T-cell (primary cell): ENCODE data around the gene HDGF. TPM values are rescaled to one million over a fixed set of nuclear protein-coding genes. Genes with fewer than 3 reads are reported as not detected.

Experiments
- ATAC-seq, 4 experiments: fragments of 200-7000 bp in 3 of 4; fragments of 150-1000 bp in 1 of 4; cut with Tn5 transposase; replicated peaks in 1 of 4; 1 replicate in 3 of 4; 2 replicates in 1 of 4; pipeline ENCODE4 v1.10.0; 2021; ENCODE audit warnings: moderate library complexity in 3 of 4, mild to moderate bottlenecking in 2 of 4, moderate number of reproducible peaks in 1 of 4
- CTCF ChIA-PET, 2 donors: fragments of 300-600 bp; sonication (Branson Sonifier 250); formaldehyde crosslinking; loops; one replicate each; lab custom pipeline; 2022; ENCODE audit warnings: antibody characterized with exemption in 2 of 2; lab: Charles Lee
- POLR2A ChIA-PET, 2 donors: fragments of 300-600 bp; sonication (Branson Sonifier 250); formaldehyde crosslinking; loops; one replicate each; lab custom pipeline; 2022; ENCODE audit warnings: antibody characterized with exemption in 2 of 2; lab: Charles Lee
- DNase-seq, 35 experiments: peaks; one replicate each; pipeline versions ENCODE4 v3.0.0 to v3.0.0-alpha.2; 2013 to 2023
- H3K27ac ChIP-seq: one replicate; pipeline ENCODE4 v1.5.1; 2013; ENCODE audit warnings: low read length
- H3K27me3 ChIP-seq, 2 experiments: replicated peaks in 1 of 2; 1 replicate in 1 of 2; 2 replicates in 1 of 2; pipeline versions ENCODE4 v1.6.1 to v1.7.0; 2013; ENCODE audit warnings: low read length in 1 of 2, mixed read lengths in 1 of 2; ENCODE audit not compliant: control insufficient read depth in 2 of 2, insufficient read depth in 2 of 2; ENCODE audit errors: extremely low read depth in 1 of 2
- H3K36me3 ChIP-seq, 2 donors: 1 replicate in 1 of 2; 2 replicates in 1 of 2; pipeline versions ENCODE4 v1.6.1 to v1.7.0; 2013; ENCODE audit warnings: low read length in 1 of 2; ENCODE audit not compliant: control insufficient read depth in 2 of 2, insufficient read depth in 1 of 2; ENCODE audit errors: extremely low read depth in 1 of 2
- H3K4me1 ChIP-seq, 2 experiments: 1 replicate in 1 of 2; 2 replicates in 1 of 2; pipeline versions ENCODE4 v1.6.1 to v1.7.0; 2013; ENCODE audit warnings: low read length in 2 of 2, mixed read lengths in 1 of 2; ENCODE audit not compliant: insufficient read depth in 2 of 2, control insufficient read depth in 1 of 2; ENCODE audit errors: extremely low read depth in 1 of 2
- H3K4me3 ChIP-seq, 2 donors: 1 replicate in 1 of 2; 2 replicates in 1 of 2; pipeline versions ENCODE4 v1.5.1 to v1.7.0; 2013; ENCODE audit warnings: mild to moderate bottlenecking in 2 of 2, low read length in 1 of 2, moderate library complexity in 1 of 2; ENCODE audit not compliant: control insufficient read depth in 1 of 2; ENCODE audit errors: extremely low read depth in 1 of 2
- H3K9me3 ChIP-seq: 2 replicates; pipeline ENCODE4 v1.7.0; 2013
- H3K27ac Mint-ChIP-seq, 2 donors: one replicate each; pipeline ENCODE4 v1.8.0; 2020 to 2021; ENCODE audit warnings: mild to moderate bottlenecking in 2 of 2, mixed read lengths in 2 of 2
- H3K27me3 Mint-ChIP-seq, 2 donors: one replicate each; pipeline ENCODE4 v1.8.0; 2021 to 2022; ENCODE audit warnings: mixed read lengths in 2 of 2
- H3K36me3 Mint-ChIP-seq: one replicate; pipeline ENCODE4 v1.8.0; 2021; ENCODE audit warnings: mixed read lengths
- H3K4me1 Mint-ChIP-seq, 3 donors: one replicate each; pipeline ENCODE4 v1.8.0; 2020 to 2022; ENCODE audit warnings: mixed read lengths in 3 of 3, mild to moderate bottlenecking in 1 of 3
- H3K4me3 Mint-ChIP-seq, 3 donors: one replicate each; pipeline ENCODE4 v1.8.0; 2020 to 2022; ENCODE audit warnings: mild to moderate bottlenecking in 3 of 3, mixed read lengths in 3 of 3, moderate library complexity in 3 of 3
- H3K9me3 Mint-ChIP-seq, 3 donors: one replicate each; pipeline ENCODE4 v1.8.0; 2020 to 2022; ENCODE audit warnings: mixed read lengths in 3 of 3
- WGBS: methylation state at CpG from one replicate; pipeline ENCODE4 v1.1.5; 2013; ENCODE audit warnings: missing lambda C conversion rate; ENCODE audit not compliant: insufficient coverage; 5-methylcytosine and 5-hydroxymethylcytosine counted together
- total RNA-seq, 35 experiments: library from RNA in 6 of 35; stranded (reverse) in 6 of 35; fragments of 120-200 nt in 1 of 35; gene quantifications; one replicate each; pipeline versions ENCODE4 v1.2.1 to v1.2.4 and lab custom pipeline; 2013 to 2026

The HDGF gene
- total RNA-seq = 100 to 1,000 TPM in 2 of 5 donors, 10 to 100 TPM in 3; 72.9 to 108 (median 90.3) TPM
- 91.5 TPM for total RNA-seq (2013)
- 73.0 to 272 (median 100) reads per million in 29 experiments for total RNA-seq (lab: John Stamatoyannopoulos, UW)

DNA sequence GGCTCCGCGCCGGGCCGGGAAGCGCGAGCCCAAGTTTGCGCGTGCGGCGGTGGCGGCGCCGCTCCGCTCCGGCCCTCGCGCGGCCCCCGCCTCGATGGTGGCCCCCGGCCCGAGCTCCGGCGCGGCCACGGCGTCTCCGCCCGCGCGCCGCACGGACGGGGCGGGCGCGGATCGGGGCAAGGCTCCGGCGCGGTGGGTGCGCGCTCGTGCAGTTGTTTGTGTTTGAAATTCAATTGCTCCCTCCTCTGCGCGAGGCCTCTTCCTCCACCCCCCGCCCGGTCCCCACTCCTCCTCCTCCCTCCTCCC lies at the start of gene HDGF:
Gene HDGF, minus strand, starts transcription at position 225 of the 306 bp plus-strand sequence. CDS start 246 bp downstream, outside the sequence.
- CTCF ChIA-PET = interaction anchor here in 1 of 2 donors (0.9 to 3.9 kb wide), 4 partner anchors 9 to 24 kb away, joined by 6 to 40 read pairs (median 12); partner anchors contain the start of genes ISG20L2, METTL25B, MRPL24 and PRCC

DNA sequence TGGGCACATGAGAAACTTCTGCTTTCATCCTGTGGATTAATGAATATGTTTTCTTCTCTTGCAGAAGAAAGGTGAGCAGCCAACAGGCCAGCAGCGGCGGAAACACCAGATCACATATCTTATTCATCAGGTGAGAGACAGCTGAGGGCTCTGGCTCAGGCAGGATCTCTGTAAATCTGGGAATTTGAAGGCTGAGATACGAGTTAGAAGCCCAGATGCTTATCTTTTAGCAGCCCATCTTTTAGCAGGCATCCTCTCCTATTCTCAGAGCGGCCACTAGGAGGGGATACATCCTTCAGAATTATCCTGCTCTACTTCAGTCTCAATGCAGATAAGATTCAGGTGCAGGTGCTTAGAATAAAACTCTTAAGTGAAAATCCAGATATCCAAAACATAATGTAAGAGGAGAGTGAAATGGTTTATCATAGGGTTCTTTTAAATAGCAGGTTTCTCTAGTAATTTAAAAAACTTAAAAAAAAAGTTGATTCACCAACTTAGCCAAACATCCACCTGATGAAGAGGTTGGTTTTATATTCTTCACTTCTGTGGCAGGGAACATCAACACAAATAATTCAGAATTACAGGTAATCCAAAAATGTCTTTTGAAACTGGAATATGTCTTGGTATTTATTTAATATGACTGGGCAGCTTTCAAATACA lies 45.9 kb upstream of the HDGF start:
- no CpG with 5 or more reads among the region's 4 CpGs for WGBS
- H3K36me3 ChIP-seq = peaks cover 14 to 82% of the 10 kb centered on the region in 2 donors
- Mint-ChIP-seq H3K27me3 (no peaks in the 10 kb centered on the region), H3K4me1 (peaks cover 14 to 20% (median 15%) of the 10 kb centered on the region in 3 donors), H3K9me3 (no peaks in the 10 kb centered on the region), H3K27ac (no peak overlapping the region), H3K36me3 (peaks cover 48% of the 10 kb centered on the region), H3K4me3 (no peak overlapping the region)
- no peak overlapping the region for H3K4me3 ChIP-seq
- H3K27me3 ChIP-seq = no peaks in the 10 kb centered on the region
- ATAC-seq = peak; percentile 71 to 85 (median 82)
- CTCF ChIA-PET = interaction anchor here (0.5 to 6.3 kb wide), 7 partner anchors 10 to 63 kb away, joined by 3 to 57 read pairs (median 4); partner anchors contain the start of genes NTRK1 (in 2 of the 2) and INSRR (in 1 of the 2)
- peak in 34 of 35 experiments; percentile 15 to 84 (median 58) for DNase-seq
- H3K9me3 ChIP-seq = no peaks in the 10 kb centered on the region
- no peak overlapping the region for H3K27ac ChIP-seq
- H3K4me1 ChIP-seq = peaks cover 0 to 10% of the 10 kb centered on the region in 2 experiments
- POLR2A ChIA-PET = no interaction called here

More for the DNA sequence above, at the start of gene HDGF:
- H3K4me3 ChIP-seq = peak within 1 kb of the TSS; percentile 92 to 94
- DNase-seq (no peak), ATAC-seq (no peak)
- no peaks in the 10 kb centered on the region for H3K9me3 ChIP-seq
- no peaks in the 10 kb centered on the region for H3K27me3 ChIP-seq
- peak within 1 kb of the TSS; percentile 97 to 98 for H3K27ac Mint-ChIP-seq
- H3K4me1 ChIP-seq = peaks cover 41 to 54% of the 10 kb centered on the region in 2 experiments
- POLR2A ChIA-PET = interaction anchor here (0.6 to 1.8 kb wide), 5 partner anchors 11 to 161 kb away, joined by 3 to 17 read pairs (median 5); partner anchors contain the start of genes ISG20L2 (in 1 of the 2), METTL25B (in 1 of the 2) and MRPL24 (in 1 of the 2)
- H3K27ac ChIP-seq = peak within 1 kb of the TSS; percentile 78
- no peaks in the 10 kb centered on the region for H3K9me3 Mint-ChIP-seq
- no peaks in the 10 kb centered on the region for H3K36me3 ChIP-seq
- WGBS = under 1% methylated on average over 33 of the region's 48 CpGs
- no peaks in the 10 kb centered on the region for H3K36me3 Mint-ChIP-seq
- H3K4me1 Mint-ChIP-seq = peaks cover 54 to 65% (median 61%) of the 10 kb centered on the region in 3 donors
- H3K27me3 Mint-ChIP-seq = no peaks in the 10 kb centered on the region
- H3K4me3 Mint-ChIP-seq = peak within 1 kb of the TSS; percentile 91 to 93 (median 92)

DNA sequence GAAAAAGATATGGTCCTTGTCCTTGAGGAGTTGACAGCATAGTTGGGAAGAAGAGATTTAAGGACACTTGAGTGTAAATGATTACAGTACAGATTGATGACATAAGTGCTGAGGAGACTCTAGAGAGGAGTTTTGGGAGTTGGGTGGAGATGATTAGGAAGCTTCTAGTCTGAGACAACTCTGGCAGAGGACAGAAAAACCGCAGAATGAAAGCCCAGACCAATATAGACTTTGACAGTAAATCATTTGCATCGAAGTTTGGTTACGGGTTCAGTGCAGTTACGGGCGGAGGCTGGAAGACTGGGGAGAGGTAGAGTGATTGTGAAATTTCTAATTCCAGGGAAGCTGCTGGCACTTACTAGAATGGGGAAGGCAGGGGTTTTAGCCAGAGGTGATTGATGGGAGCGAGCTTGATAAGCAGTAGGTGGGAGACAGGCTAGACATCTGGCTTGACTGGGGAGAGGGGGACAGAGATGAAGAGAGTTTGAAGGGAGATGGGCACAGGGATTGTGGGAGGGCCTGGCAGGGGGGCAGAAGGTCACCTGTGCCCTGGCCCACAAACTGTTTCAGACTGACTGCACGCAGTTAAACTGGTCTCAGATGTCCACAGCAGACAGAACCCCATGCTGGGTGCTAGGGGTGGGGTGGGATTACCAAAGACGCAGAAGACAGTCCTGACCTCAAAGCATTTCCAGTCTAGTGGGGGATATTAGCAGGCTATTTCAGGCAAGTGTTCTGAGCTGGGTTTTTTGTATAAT lies 45.0 kb upstream of the HDGF start:
- ChIA-PET CTCF (interaction anchor here (0.6 to 6.3 kb wide), 12 partner anchors 11 to 177 kb away, joined by 3 to 57 read pairs (median 3); partner anchors contain the start of genes NTRK1 (in 2 of the 2), INSRR (in 1 of the 2), ISG20L2 (in 1 of the 2) and METTL25B (in 1 of the 2)), POLR2A (interaction anchor here in 1 of 2 donors (0.5 kb wide), 1 partner anchor 94 kb away, joined by 3 read pairs; no protein-coding TSS in a partner anchor)
- Mint-ChIP-seq H3K4me3 (no peak overlapping the region), H3K9me3 (no peaks in the 10 kb centered on the region), H3K27ac (peak overlapping the region in 1 of 2 donors; percentile 12), H3K4me1 (peaks cover 10 to 12% (median 10%) of the 10 kb centered on the region in 3 donors), H3K36me3 (peaks cover 54% of the 10 kb centered on the region), H3K27me3 (no peaks in the 10 kb centered on the region)
- Histone ChIP-seq H3K4me1 (peaks cover 0 to 6% of the 10 kb centered on the region in 2 experiments), H3K27me3 (no peaks in the 10 kb centered on the region), H3K27ac (no peak overlapping the region), H3K4me3 (no peak overlapping the region), H3K36me3 (peaks cover 14 to 90% of the 10 kb centered on the region in 2 donors), H3K9me3 (no peaks in the 10 kb centered on the region)
- WGBS = 98% methylated on average over 7 of the region's 8 CpGs
- DNase-seq = no peak
- ATAC-seq = no peak

GRCh38 chr1:156795787-156796186 lies 44.3 kb upstream of the HDGF start:
- Histone ChIP-seq H3K4me3 (no peak overlapping the region), H3K9me3 (no peaks in the 10 kb centered on the region), H3K27me3 (no peaks in the 10 kb centered on the region), H3K36me3 (peaks cover 14 to 93% of the 10 kb centered on the region in 2 donors), H3K27ac (no peak overlapping the region), H3K4me1 (peaks cover 0 to 3% of the 10 kb centered on the region in 2 experiments)
- Mint-ChIP-seq H3K4me3 (no peak overlapping the region), H3K27me3 (no peaks in the 10 kb centered on the region), H3K4me1 (peaks cover 3 to 6% (median 5%) of the 10 kb centered on the region in 3 donors), H3K27ac (no peak overlapping the region), H3K36me3 (peaks cover 59% of the 10 kb centered on the region), H3K9me3 (no peaks in the 10 kb centered on the region)
- ATAC-seq (no peak), DNase-seq (no peak)
- ChIA-PET POLR2A (no interaction called here), CTCF (interaction anchor here (0.6 to 6.3 kb wide), 7 partner anchors 43 to 174 kb away, joined by 3 to 57 read pairs (median 5); partner anchors contain the start of genes NTRK1 (in 2 of the 2), INSRR (in 1 of the 2), ISG20L2 (in 1 of the 2) and METTL25B (in 1 of the 2))
- WGBS = 98% methylated on average over 4 of the region's 7 CpGs

DNA sequence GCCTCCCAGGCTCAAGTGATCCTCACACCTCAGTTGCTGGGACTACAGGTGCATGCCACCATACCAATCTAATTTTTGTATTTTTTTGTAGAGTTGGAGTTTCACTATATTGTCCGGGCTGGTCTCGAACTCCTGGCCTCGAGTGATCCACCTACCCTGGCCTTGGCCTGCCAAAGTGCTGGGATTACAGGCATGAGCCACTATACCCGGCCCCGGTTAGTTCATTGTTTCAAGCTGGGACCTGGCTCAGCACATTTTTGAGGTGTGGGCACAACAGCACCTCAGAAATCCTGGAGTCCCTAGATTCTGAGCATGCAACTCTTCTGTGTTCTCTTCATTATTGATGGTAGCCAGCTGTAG lies 43.9 kb upstream of the HDGF start:
- CTCF ChIA-PET = interaction anchor here (0.6 to 6.3 kb wide), 7 partner anchors 31 to 174 kb away, joined by 5 to 57 read pairs (median 5); partner anchors contain the start of genes NTRK1 (in 2 of the 2) and INSRR (in 1 of the 2)

More for the DNA sequence above, 43.9 kb upstream of the HDGF start:
- Mint-ChIP-seq H3K27ac (no peak overlapping the region), H3K27me3 (no peaks in the 10 kb centered on the region), H3K4me1 (peaks cover 0 to 6% (median 2%) of the 10 kb centered on the region in 3 donors), H3K36me3 (peaks cover 56% of the 10 kb centered on the region), H3K9me3 (no peaks in the 10 kb centered on the region), H3K4me3 (no peak overlapping the region)
- Histone ChIP-seq H3K27me3 (no peaks in the 10 kb centered on the region), H3K4me1 (peaks cover 0 to 2% of the 10 kb centered on the region in 2 experiments), H3K4me3 (no peak overlapping the region), H3K27ac (no peak overlapping the region), H3K36me3 (peaks cover 14 to 91% of the 10 kb centered on the region in 2 donors), H3K9me3 (no peaks in the 10 kb centered on the region)
- POLR2A ChIA-PET = interaction anchor here in 1 of 2 donors (0.6 kb wide), 1 partner anchor 91 kb away, joined by 3 read pairs; no protein-coding TSS in a partner anchor
- WGBS = 98% methylated on average over 5 of the region's 5 CpGs
- DNase-seq (no peak), ATAC-seq (no peak)
